GM21390 (cell line): ENCODE results near the gene PCDH12.
"Not testable (repeated sequence)": the region's sequence is repeated elsewhere in the genome, so short reads cannot be mapped to it uniquely, and the experiment has no call there.

ENCODE experiments used
- ATAC-seq: cut with Tn5 transposase; IDR thresholded peaks from one replicate; pipeline ENCODE4 v1.9.1; 2021; ENCODE audit not compliant: unreplicated experiment

Gene PCDH12

GRCh38 chr5:141941307-141941706 lies 16.7 kb downstream of the PCDH12 start:
- no peak for ATAC-seq

GRCh38 chr5:141940695-141941271 lies 17.2 kb downstream of the PCDH12 start:
- no peak for ATAC-seq

DNA sequence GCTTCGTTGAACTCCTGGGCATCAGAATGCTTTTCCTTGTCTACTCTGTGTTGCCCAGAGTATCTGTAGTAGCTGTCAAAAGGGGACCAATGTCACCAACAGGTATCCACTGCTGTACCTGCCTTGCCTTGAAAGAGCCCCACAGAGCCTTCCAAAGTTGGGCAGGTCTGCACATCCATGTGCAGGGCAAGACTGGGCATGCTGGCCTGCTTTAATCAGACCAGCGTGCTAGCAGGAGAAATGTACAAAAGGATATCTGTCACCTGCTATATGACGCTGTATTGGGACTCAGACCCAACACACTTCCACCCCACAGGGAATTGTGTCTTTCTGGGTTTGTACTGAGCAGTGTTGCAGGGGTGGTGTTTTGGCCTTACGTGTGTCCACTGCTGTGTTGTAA lies 22.5 kb downstream of the PCDH12 start:
- no peak for ATAC-seq

DNA sequence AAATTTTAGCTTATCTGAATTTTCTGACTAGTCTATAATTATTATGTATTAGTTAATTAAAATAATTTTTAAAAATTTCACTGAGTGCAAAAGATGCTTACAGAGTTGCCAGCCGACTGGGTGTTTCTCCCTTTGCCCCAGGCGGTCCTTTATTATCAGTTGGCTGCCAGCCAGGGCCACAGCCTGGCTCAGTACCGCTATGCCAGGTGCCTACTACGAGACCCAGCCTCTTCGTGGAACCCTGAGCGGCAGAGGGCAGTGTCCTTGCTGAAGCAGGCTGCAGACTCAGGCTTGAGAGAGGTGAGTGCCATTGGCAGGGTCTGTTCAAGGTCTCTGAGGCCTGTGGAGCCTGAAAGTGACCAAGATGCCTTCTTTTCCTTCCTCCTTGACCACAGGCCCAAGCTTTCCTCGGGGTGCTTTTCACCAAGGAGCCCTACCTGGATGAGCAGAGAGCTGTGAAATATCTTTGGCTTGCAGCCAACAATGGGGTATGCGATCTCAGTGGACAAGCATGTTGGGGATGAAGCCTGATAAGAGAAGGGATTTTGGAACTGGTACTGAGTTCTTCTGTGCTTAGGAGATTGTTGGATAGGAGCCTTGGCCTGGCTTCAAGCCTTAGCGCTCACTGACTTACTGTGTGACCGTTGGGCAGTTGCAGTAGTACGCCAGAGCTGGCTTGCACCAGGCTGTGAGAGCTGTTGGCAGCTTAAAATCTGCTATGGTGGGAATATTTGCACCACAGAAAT lies 23.7 kb downstream of the PCDH12 start:
- no peak for ATAC-seq

- ATAC-seq = no peak
Observed at GRCh38 chr5:141933151-141933550, 24.9 kb downstream of the PCDH12 start.

GRCh38 chr5:141931694-141932093 lies 26.3 kb downstream of the PCDH12 start:
- no peak for ATAC-seq

DNA sequence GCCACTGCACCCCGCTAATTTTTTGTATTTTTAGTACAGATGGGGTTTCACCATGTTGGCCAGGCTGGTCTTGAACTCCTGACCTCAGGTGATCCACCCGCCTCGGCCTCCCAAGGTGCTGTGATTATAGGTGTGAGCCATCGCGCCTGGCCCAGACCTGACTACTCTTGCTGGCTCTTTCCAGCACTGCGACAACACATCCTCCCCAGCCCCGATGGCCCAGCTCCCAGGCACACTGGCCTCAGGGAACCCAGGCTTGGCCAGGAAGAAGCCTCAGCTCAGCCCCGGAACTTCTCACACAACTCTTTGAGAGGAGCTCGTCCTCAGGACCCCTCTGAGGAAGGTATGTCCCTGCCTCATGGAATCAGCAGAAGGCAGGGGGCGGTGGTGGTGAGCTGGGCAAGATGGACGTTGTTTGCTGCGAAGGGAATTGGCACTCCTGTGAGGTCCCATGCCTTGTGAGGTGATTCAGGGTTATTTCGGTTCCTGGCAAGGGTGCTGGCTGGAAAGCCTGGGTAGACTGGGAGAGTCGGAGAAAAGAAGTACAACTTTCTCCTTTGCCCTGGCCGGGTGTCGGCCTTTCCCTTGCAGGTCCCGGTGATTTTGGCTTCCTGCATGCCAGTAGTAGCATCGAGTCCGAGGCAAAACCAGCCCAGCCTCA lies 28.5 kb downstream of the PCDH12 start:
- ATAC-seq = no peak

GRCh38 chr5:141928051-141928450 lies 30.0 kb downstream of the PCDH12 start:
- no peak for ATAC-seq

GRCh38 chr5:141926434-141926833 lies 31.6 kb downstream of the PCDH12 start:
- ATAC-seq = no peak

- ATAC-seq = peak; percentile 95
Observed at GRCh38 chr5:141923448-141924313, 34.3 kb downstream of the PCDH12 start, which contains the start of gene DELE1. DELE1 (plus strand) TSS chr5:141923871; CDS start chr5:141923942, 71 bp downstream.

DNA sequence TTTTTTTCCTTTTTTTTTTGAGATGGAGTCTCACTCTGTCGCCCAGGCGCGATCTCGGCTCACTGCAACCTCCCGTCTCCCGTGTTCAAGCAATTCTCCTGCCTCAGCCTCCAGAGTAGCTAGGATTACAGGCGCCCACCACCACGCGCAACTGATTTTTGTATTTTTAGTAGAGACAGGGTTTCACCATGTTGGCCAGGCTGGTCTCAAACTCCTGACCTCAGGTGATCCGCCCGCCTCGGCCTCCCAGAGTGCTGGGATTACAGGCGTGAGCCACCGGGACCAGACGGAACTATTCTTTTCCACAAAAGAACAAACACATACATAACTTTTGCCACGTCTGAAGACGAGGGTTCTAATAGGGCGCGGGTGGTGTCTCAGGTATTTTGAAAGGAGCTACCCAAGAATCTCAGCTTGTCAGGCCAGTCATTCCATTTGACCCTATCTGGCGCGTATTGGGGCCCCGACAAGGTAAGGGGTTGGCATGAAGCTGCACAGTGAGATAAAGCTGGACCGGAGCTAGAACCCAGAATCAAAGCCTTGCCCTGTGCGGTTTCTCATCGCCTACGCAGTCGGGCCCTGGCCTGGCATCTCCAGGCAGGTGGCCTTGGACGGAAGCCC lies 35.1 kb downstream of the PCDH12 start:
- not testable (repeated sequence) for ATAC-seq

GRCh38 chr5:141920771-141921170 lies 37.2 kb downstream of the PCDH12 start:
- no peak for ATAC-seq

GRCh38 chr5:141919218-141920119 lies 38.5 kb downstream of the PCDH12 start:
- no peak for ATAC-seq

GRCh38 chr5:141917760-141918159 lies 40.2 kb downstream of the PCDH12 start:
- no peak for ATAC-seq

DNA sequence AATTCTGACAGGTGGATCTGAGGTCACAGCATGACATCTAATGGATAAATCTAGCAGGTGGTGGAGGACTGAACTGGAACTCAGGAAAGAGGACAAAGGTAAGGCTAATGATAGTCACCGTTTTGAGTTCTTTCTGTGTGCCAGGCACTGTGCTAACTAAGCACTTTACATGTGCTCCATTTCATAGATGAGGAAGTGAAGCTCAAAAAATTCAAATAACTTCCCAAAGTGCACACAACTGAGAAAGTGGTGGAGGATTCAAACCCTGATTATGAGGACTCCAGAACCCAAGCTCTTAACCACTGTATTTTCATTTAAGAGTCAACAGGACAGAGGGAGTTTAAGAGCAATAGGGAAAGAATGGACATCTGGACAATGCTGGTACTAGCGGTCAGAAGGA lies 41.5 kb downstream of the PCDH12 start:
- ATAC-seq = no peak

DNA sequence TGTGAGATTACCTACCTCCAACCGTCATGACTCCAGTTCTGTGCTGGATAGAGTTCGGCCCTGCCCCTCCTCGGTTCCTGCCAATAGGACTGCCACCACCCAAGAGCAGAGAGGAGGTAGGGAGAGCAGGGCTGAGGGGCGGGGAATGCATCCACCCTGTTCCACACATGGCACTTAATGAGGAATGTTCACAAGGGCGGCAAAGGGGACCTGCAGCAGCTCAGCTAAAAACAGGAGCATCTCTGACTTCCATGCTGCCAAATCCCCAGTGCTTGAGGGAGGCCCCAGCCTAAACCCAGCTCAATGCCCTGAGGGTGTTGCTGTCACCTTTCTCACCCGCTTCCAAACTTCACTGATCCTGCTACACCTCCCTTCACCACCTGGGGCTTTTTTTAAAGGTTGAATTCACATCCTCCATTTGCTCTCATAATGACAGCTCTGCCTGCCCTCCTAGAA lies 42.1 kb downstream of the PCDH12 start:
- no peak for ATAC-seq

- ATAC-seq = no peak
Observed at GRCh38 chr5:141914797-141915196, 43.2 kb downstream of the PCDH12 start.

GRCh38 chr5:141914199-141914743 lies 43.7 kb downstream of the PCDH12 start:
- peak; percentile 70 for ATAC-seq

DNA sequence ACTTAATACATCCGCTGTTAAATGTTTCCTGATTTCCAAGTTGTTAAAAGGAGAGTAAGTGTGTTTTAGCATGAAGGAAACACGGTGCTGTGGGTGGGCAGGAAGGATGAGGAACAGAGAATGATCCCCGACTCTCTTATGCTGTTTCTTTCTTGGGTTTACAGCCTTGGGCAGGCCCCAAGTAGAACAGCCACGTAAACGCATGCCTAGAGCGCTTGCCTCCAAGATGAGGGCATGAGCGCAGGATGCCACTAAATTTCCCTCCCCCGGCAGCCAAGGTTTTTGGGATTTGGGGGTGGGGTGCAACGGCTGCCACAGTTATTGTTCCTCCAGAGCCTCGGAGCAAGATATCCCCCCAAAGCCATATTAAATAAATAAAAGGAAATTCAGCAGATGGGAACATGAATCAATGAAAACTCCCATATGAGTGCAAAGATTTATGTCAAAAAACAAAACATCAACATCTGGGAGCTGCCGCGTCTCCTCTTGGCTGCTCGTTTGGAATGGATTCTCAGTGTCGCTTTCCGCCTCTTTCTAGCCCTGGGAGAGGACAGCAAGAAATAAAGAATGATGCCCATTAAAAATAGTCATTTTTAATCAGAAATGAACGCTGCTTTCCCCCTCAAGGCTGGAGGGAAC lies 44.3 kb downstream of the PCDH12 start:
- ATAC-seq = no peak
